PFSK-1 (cell line): ENCODE data around the gene CPLX1.

Experiments used
- FOXP2 ChIP-seq: optimal IDR thresholded peaks from 2 replicates; pipeline ENCODE3; 2011; ENCODE audit warnings: borderline replicate concordance, control low read depth, inconsistent platforms; ENCODE audit not compliant: insufficient read depth; ENCODE audit errors: extremely low read length, extremely low read depth
- POLR2AphosphoS5 ChIP-seq: IDR thresholded peaks from 2 replicates; pipeline ENCODE4 v1.6.1; 2012; ENCODE audit warnings: low read depth, mild to moderate bottlenecking, control low read depth, low read length, moderate library complexity
- SIN3A ChIP-seq: IDR thresholded peaks from 2 replicates; pipeline ENCODE4 v1.6.1; 2012; ENCODE audit warnings: mild to moderate bottlenecking, low read length, moderate library complexity, borderline replicate concordance; ENCODE audit not compliant: insufficient read depth
- TAF1 ChIP-seq: IDR thresholded peaks from 2 replicates; pipeline ENCODE4 v1.6.1; 2012; ENCODE audit warnings: low read length, control low read depth, borderline replicate concordance; ENCODE audit not compliant: insufficient read depth
- TF ChIP-seq, protein P1 (sequence below), 2 experiments: IDR thresholded peaks; 2 replicates each; pipeline versions ENCODE4 v1.6.1 to v1.8.0; 2011 to 2012; ENCODE audit warnings: low read depth in 2 of 2, low read length in 2 of 2, control low read depth in 1 of 2, inconsistent platforms in 1 of 2, mild to moderate bottlenecking in 1 of 2, moderate library complexity in 1 of 2; ENCODE audit not compliant: insufficient read depth in 1 of 2

Gene CPLX1

DNA sequence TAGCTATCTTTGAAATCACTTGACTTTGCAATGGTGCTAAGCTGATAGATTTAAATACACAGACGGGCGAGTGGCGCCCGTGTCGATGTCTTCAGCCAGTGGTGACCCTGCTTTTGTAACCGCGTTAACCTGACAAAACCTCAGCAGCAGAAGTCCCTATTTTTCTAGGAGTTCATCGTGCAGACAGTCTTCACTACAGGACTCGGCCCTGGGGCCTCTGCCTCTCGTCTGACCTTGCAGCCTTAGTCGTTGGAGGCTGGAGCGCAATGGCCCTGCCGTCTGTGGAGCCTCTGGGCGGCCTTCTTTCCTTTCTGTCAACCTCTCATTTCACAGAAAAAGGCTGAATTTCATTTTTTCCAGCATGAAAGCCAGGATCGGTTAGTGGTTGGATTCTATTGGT is 57.9 kb downstream of the CPLX1 start:
- TF ChIP-seq FOXP2 (no peak), POLR2AphosphoS5 (no peak), SIN3A (no peak), TAF1 (no peak)
- TF ChIP-seq, protein P1, sequence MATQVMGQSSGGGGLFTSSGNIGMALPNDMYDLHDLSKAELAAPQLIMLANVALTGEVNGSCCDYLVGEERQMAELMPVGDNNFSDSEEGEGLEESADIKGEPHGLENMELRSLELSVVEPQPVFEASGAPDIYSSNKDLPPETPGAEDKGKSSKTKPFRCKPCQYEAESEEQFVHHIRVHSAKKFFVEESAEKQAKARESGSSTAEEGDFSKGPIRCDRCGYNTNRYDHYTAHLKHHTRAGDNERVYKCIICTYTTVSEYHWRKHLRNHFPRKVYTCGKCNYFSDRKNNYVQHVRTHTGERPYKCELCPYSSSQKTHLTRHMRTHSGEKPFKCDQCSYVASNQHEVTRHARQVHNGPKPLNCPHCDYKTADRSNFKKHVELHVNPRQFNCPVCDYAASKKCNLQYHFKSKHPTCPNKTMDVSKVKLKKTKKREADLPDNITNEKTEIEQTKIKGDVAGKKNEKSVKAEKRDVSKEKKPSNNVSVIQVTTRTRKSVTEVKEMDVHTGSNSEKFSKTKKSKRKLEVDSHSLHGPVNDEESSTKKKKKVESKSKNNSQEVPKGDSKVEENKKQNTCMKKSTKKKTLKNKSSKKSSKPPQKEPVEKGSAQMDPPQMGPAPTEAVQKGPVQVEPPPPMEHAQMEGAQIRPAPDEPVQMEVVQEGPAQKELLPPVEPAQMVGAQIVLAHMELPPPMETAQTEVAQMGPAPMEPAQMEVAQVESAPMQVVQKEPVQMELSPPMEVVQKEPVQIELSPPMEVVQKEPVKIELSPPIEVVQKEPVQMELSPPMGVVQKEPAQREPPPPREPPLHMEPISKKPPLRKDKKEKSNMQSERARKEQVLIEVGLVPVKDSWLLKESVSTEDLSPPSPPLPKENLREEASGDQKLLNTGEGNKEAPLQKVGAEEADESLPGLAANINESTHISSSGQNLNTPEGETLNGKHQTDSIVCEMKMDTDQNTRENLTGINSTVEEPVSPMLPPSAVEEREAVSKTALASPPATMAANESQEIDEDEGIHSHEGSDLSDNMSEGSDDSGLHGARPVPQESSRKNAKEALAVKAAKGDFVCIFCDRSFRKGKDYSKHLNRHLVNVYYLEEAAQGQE (IDR thresholded peaks at IDR 0.05; ENCODE audit: insufficient read depth in 1 of 2, low read depth in 2 of 2, low read length in 2 of 2) = no peak

DNA sequence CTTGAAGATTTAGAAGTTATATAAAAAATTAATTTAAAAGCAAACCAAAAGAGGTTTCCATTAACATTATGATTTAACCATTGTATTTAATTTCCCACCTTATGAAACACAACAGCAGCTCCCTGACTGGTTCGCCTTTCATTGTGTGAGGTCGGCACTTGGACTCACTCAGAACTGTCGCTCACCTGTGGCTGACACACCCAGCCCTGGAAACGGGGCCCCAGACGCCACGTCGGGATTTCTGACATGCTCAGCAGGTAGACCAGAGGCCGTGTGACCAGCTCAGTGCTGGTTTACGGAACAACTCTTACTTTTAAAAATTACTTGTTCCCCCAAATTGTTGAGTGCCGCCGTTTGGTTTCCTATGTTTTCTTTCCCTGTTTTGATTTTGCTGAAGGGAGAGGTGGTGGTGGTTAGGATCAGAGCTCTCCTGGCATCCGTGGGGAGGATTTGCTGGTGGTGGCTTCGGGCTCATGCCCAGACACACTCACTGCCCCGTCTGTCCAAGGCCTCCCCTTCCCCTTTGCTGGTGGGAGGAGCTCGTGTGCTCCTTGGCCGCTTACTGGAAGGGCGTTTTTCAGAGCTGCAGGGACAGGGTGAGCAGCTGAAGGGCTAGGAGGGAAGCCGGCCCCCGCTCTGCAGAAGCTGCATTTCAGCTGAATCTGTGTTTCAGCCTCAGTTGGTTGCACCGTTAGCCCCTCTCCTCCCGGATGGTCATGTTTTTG is 59.2 kb downstream of the CPLX1 start:
- TF ChIP-seq, protein P1 (IDR thresholded peaks at IDR 0.05; ENCODE audit: insufficient read depth in 1 of 2, low read depth in 2 of 2, low read length in 2 of 2) = no peak
- TF ChIP-seq SIN3A (no peak), TAF1 (no peak), POLR2AphosphoS5 (peak; percentile 55; the same call in 1 of the 2 replicates)

DNA sequence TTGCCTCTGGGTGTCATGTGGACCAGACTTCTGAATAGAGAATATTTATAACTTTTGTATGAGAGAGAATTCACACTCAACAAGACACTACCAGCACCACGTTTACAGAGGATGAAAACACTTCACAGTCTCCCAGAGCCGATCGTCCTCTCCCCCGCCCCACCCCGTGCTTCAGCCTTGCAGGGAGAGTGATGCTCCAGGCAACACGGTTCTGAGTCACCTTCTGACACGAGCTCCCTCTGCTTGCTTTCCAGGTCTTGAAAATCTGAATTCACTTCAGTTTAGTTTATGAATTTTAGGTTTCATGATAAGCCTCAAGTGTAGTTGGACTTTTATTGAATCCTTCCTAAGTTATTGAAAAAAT is 59.8 kb downstream of the CPLX1 start:
- TF ChIP-seq, protein P1 (IDR thresholded peaks at IDR 0.05; ENCODE audit: insufficient read depth in 1 of 2, low read depth in 2 of 2, low read length in 2 of 2) = no peak
- peak; percentile 29; the same call in 1 of the 2 replicates for TF ChIP-seq TAF1

DNA sequence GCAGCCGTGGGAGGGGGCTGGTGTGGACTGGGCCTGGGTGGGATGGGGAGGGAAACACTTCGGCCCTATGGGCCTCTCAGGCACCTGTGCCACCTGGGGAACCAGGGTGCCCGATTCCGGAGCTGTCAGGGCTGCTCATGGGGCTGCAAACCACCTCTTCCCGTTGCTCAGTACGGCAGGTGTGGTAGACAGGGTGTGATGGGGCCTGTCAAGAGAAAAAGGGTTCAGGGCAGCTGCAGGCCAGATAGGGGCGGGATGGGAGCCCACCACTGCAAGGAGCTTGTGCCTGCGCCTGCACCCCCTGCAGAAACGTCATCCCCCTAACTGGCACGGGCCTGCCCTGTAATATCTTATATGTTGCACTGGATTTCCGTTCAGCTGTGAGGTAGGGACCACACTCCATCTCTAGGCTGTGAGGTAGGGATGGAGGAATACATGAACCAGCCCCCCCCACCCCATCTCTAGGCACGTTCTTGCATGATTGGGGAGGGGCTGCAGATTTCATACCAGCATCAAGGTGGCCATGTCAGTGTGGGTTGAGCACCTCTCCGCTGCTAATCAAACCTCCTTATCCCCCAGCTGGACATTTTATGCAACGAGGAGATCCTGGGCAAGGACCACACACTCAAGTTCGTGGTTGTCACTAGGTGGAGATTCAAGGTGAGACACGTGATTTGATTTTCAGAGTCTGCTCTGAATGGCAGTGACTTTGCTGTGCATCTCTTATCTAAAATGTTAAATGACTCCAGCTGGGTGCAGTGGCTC is 61.3 kb downstream of the CPLX1 start:
- peak; percentile 59; the same call in 1 of the 2 replicates for TF ChIP-seq POLR2AphosphoS5
- no peak for TF ChIP-seq FOXP2

DNA sequence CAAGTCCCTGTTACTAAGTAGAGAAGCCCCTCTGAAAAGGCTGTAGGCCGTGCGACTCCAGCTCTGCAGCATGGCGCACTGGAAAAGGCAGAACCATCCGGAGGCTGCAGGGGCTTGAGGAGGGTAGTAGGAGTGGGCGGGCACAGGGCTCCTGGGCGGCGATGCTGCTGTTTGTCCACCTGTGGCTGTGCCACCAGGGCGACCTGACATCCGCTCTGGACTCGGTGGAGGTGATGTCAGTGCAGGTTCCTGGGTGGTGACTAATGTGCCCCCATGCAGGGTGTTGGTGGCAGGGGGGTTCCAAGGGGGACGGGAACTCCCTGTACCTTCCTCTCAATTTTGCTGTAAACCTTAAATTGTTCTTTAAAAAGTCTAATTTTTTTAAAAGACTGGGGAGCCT is 62.0 kb downstream of the CPLX1 start:
- TF ChIP-seq SIN3A = no peak

DNA sequence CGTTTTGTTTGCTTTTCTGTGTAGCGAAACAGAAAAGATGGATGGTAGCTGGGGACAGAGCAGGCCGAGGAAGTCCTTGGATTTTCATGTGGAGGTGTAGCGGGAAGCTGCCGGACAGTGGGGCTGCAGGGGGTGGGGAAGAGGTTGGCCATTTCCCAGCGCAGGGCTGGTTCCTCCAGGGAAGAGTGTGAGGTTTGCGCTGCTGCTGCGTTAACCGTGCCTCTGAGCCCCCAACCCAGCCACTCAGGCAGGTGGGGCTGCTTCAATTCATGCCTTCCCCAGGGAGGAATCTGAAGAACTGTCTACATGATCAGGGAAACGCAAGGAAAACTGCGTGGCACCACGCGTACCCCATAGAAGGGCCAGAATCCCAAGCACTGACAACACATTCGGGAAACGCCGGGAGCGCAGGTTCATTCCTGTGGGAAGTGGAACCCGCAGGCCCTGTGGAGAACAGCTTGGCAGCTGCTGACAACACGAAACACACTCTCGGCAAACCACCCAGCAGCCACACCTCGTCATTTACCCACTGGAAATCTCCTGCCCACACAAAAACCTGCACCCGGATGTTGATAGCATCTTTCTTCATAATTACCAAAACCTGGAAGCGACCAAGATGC is 62.6 kb downstream of the CPLX1 start:
- TF ChIP-seq FOXP2 (no peak), POLR2AphosphoS5 (0 out of 2 replicates have a peak, but pooled peaks have one; percentile 23)
